ENCODE measurements around the gene C5orf24.

The C5orf24 gene

DNA sequence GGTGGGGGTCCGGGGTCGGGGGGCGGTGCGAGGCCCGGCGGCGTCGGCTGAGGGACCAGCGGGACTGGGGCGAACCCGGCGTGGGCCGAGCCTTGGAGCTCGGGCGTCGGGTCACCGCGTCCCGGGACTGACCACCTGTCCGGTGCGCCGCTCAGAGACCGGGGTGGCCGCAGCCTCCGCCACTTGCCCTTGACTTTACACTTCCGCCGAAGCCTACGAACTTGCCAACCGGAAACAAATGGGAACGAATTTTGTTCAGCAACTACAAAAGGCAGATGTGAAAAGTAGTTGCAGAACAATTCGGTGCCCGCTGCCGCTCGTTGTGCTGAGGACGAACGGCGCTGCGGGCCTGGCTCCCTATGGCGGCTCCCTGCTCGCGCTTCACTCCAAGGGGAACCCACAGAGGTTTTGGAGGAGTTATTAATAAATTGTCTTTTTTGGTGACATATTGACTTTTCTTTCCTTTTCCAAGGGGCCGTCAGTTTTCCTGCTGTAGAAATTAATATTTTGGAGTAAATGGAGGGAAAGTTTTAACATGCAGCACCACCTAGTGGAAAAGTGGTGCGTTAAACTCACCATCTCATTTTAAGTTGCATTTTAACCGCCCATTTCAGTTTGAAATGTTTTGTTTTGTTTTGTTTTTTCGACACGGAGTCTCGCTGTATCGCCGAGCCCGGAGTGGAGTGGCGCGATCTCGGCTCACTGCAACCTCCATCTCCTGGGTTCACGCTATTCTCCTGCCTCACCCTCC, 59.7 kb downstream of the C5orf24 start:
- in situ Hi-C loops (cut with HindIII; ENCODE audit: low sequenced_read_pairs) = no loop called here

DNA sequence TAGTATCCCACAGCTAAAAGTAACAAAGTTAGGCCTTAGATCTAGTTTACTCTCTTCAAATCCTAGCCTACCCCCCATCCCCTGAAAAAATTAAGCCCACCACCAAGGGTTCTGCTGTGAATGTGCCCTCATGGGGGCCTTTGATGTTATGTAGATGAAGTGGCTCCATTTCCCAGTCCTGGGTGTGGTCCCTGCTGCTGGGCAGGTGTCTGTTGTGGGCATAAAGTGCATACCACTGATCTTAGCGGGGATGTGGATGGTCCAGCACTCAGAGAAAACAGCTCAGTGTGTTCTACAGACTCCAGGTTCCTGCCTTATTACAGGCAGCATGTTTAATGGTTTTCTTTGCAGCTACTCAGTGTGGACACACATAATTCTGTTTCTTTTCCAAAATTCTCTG, 61.0 kb downstream of the C5orf24 start:
- in situ Hi-C loops (cut with HindIII; ENCODE audit: low sequenced_read_pairs) = no loop called here
